Measurements from ENCODE around the gene SPR. TPM values are rescaled to one million over a fixed set of nuclear protein-coding genes. Genes with fewer than 3 reads are reported as not detected.

Gene SPR
- total and polyA plus RNA-seq, 11 donors = 24.3 to 64.7 (median 39.4) TPM

DNA sequence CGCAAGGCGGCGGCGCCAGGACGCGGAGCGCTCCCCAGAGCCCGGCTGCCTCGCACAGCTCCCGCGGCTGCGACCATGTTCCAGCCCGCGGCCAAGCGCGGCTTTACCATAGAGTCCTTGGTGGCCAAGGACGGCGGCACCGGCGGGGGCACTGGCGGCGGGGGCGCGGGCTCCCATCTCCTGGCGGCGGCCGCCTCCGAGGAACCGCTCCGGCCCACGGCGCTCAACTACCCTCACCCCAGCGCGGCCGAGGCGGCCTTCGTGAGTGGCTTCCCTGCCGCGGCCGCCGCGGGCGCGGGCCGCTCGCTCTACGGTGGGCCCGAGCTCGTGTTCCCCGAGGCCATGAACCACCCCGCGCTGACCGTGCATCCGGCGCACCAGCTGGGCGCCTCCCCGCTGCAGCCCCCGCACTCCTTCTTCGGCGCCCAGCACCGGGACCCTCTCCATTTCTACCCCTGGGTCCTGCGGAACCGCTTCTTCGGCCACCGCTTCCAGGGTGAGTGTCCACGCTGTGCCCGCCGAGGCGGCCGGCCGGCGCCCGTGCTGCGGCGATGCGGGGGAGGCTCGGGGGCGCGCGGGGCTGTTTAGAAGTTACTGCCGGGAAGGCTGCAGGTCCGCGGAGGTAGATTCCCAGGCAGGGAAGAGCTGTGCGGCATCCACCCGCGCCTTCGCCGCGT, 30.8 kb downstream of the SPR start:
- Histone ChIP-seq H3K27ac (no peak overlapping the region), H3K4me3 (peak overlapping the region; percentile 28 to 50 (median 40)), H3K36me3 (no peaks in the 10 kb centered on the region), H3K27me3 (peaks cover 88 to 100% (median 98%) of the 10 kb centered on the region in 9 donors), H3K4me1 (peaks cover 16 to 60% (median 47%) of the 10 kb centered on the region in 12 donors), H3K9me3 (no peaks in the 10 kb centered on the region)
- peak in 2 of 4 donors; percentile 6 to 12 for ATAC-seq
- 1 to 3% (median 2%) methylated on average over 28 to 89 of the region's 89 CpGs for WGBS, 4 donors
- no peak for DNase-seq
- TF ChIP-seq, protein P1, sequence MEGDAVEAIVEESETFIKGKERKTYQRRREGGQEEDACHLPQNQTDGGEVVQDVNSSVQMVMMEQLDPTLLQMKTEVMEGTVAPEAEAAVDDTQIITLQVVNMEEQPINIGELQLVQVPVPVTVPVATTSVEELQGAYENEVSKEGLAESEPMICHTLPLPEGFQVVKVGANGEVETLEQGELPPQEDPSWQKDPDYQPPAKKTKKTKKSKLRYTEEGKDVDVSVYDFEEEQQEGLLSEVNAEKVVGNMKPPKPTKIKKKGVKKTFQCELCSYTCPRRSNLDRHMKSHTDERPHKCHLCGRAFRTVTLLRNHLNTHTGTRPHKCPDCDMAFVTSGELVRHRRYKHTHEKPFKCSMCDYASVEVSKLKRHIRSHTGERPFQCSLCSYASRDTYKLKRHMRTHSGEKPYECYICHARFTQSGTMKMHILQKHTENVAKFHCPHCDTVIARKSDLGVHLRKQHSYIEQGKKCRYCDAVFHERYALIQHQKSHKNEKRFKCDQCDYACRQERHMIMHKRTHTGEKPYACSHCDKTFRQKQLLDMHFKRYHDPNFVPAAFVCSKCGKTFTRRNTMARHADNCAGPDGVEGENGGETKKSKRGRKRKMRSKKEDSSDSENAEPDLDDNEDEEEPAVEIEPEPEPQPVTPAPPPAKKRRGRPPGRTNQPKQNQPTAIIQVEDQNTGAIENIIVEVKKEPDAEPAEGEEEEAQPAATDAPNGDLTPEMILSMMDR (IDR thresholded peaks at IDR 0.05) = no peak
- no peak for TF ChIP-seq POLR2A (IDR thresholded peaks at IDR 0.05)
- intact Hi-C loops (cut with DNase I) = no loop called here

- Histone ChIP-seq H3K4me1 (peaks cover 16 to 70% (median 56%) of the 10 kb centered on the region in 12 donors), H3K27ac (no peak overlapping the region), H3K4me3 (peak overlapping the region in 11 of 12 donors; percentile 6 to 43 (median 27)), H3K36me3 (no peaks in the 10 kb centered on the region), H3K9me3 (no peaks in the 10 kb centered on the region), H3K27me3 (peaks cover 90 to 100% (median 98%) of the 10 kb centered on the region in 9 donors)
- 2 to 8% (median 5%) methylated on average over 33 to 48 of the region's 48 CpGs for WGBS, 4 donors
- no peak for TF ChIP-seq POLR2A (IDR thresholded peaks at IDR 0.05)
- TF ChIP-seq, protein P1 (IDR thresholded peaks at IDR 0.05) = no peak
- ATAC-seq = no peak
- DNase-seq = no peak
- intact Hi-C loops (cut with DNase I) = no loop called here
Observed at GRCh38 chr2:72919414-72920317, 32.5 kb downstream of the SPR start.

- no peak for ATAC-seq
- intact Hi-C loops (cut with DNase I) = no loop called here
- DNase-seq = no peak
Observed at GRCh38 chr2:72920318-72921087, 33.3 kb downstream of the SPR start.

More at GRCh38 chr2:72920318-72921087, 33.3 kb downstream of the SPR start:
- no peak for TF ChIP-seq POLR2A (IDR thresholded peaks at IDR 0.05)
- TF ChIP-seq, protein P1 (IDR thresholded peaks at IDR 0.05) = no peak
- H3K27me3 ChIP-seq = peaks cover 90 to 100% (median 98%) of the 10 kb centered on the region in 9 donors
- WGBS, 4 donors = 2 to 5% (median 3%) methylated on average over 56 to 77 of the region's 77 CpGs
- H3K36me3 ChIP-seq = no peaks in the 10 kb centered on the region
- H3K9me3 ChIP-seq = no peaks in the 10 kb centered on the region
- peak overlapping the region in 11 of 12 donors; percentile 6 to 43 (median 27) for H3K4me3 ChIP-seq
- H3K4me1 ChIP-seq = peaks cover 16 to 66% (median 54%) of the 10 kb centered on the region in 12 donors
- no peak overlapping the region for H3K27ac ChIP-seq

Data from heart left ventricle (tissue), 16 donors.